Liver (tissue), 9 donors: ENCODE data around the gene SASH3. TPM values are rescaled to one million over a fixed set of nuclear protein-coding genes. Genes with fewer than 3 reads are reported as not detected.

Source experiments
- DNase-seq: peaks from one replicate; pipeline ENCODE4 v3.0.0-alpha.2; 2017; ENCODE audit warnings: low spot score
- H3K27ac ChIP-seq, 2 donors: one replicate each; pipeline ENCODE4 v1.7.0; 2013; ENCODE audit warnings: inconsistent platforms in 2 of 2, low read length in 2 of 2, control low read depth in 1 of 2, low read depth in 1 of 2, mild to moderate bottlenecking in 1 of 2
- H3K27me3 ChIP-seq, 4 donors: one replicate each; pipeline versions ENCODE4 v1.6.1 to v1.7.0; 2013; ENCODE audit warnings: low read length in 3 of 4, inconsistent platforms in 1 of 4, mild to moderate bottlenecking in 1 of 4, moderate library complexity in 1 of 4; ENCODE audit not compliant: control insufficient read depth in 4 of 4, insufficient read depth in 4 of 4
- H3K36me3 ChIP-seq, 4 donors: one replicate each; pipeline versions ENCODE4 v1.6.1 to v1.7.0; 2013; ENCODE audit warnings: low read length in 3 of 4, mild to moderate bottlenecking in 3 of 4, low read depth in 1 of 4, moderate library complexity in 1 of 4; ENCODE audit not compliant: control insufficient read depth in 4 of 4, insufficient read depth in 3 of 4
- H3K4me1 ChIP-seq, 4 donors: one replicate each; pipeline versions ENCODE4 v1.6.1 to v1.7.0; 2013; ENCODE audit warnings: low read length in 3 of 4, mild to moderate bottlenecking in 3 of 4, moderate library complexity in 1 of 4; ENCODE audit not compliant: control insufficient read depth in 4 of 4, insufficient read depth in 4 of 4
- H3K4me3 ChIP-seq, 3 donors: one replicate each; pipeline versions ENCODE4 v1.6.1 to v1.7.0; 2013; ENCODE audit warnings: low read length in 3 of 3, control low read depth in 1 of 3, low read depth in 1 of 3, mild to moderate bottlenecking in 1 of 3
- H3K9ac ChIP-seq, 2 donors: one replicate each; pipeline ENCODE4 v1.7.0; 2013; ENCODE audit warnings: low read length in 2 of 2, mild to moderate bottlenecking in 2 of 2, moderate library complexity in 2 of 2, control low read depth in 1 of 2, low read depth in 1 of 2
- H3K9me3 ChIP-seq, 4 donors: one replicate each; pipeline versions ENCODE4 v1.6.1 to v1.7.0; 2013; ENCODE audit warnings: low read length in 3 of 4; ENCODE audit not compliant: control insufficient read depth in 4 of 4
- EGR1 ChIP-seq, 2 donors: IDR thresholded peaks; 2 replicates each; pipeline ENCODE4 v1.6.1; 2016 to 2018; ENCODE audit warnings: antibody characterized with exemption in 2 of 2, low read depth in 2 of 2
- FOXA2 ChIP-seq: IDR thresholded peaks from 2 replicates; pipeline ENCODE4 v1.6.1; 2016; ENCODE audit warnings: antibody characterized with exemption
- HNF4A ChIP-seq, 2 donors: conservative IDR thresholded peaks; 2 replicates each; pipeline ENCODE4 v1.6.1; 2016; ENCODE audit warnings: antibody characterized with exemption in 2 of 2, mild to moderate bottlenecking in 2 of 2
- HNF4G ChIP-seq: IDR thresholded peaks from 2 replicates; pipeline ENCODE4 v1.6.1; 2016; ENCODE audit warnings: antibody characterized with exemption
- NR2F2 ChIP-seq: IDR thresholded peaks from 2 replicates; pipeline ENCODE4 v1.6.1; 2016; ENCODE audit warnings: antibody characterized with exemption
- RAD21 ChIP-seq, 2 donors: IDR thresholded peaks; 2 replicates each; pipeline ENCODE4 v1.6.1; 2016; ENCODE audit warnings: antibody characterized with exemption in 2 of 2, mild to moderate bottlenecking in 2 of 2
- RXRA ChIP-seq, 2 donors: IDR thresholded peaks; 2 replicates each; pipeline ENCODE4 v1.6.1; 2017 to 2018; ENCODE audit warnings: antibody characterized with exemption in 2 of 2, mild to moderate bottlenecking in 1 of 2
- SP1 ChIP-seq: IDR thresholded peaks from 2 replicates; pipeline ENCODE4 v1.6.1; 2018; ENCODE audit warnings: antibody characterized with exemption, mild to moderate bottlenecking
- TAF1 ChIP-seq: conservative IDR thresholded peaks from 2 replicates; pipeline ENCODE4 v1.6.1; 2016; ENCODE audit warnings: antibody characterized with exemption, mild to moderate bottlenecking
- YY1 ChIP-seq: IDR thresholded peaks from 2 replicates; pipeline ENCODE4 v1.6.1; 2016; ENCODE audit warnings: antibody characterized with exemption, mild to moderate bottlenecking
- WGBS: extraction: QIAGEN DNeasy Blood & Tissue Kit; methylation state at CpG from one replicate; pipeline ENCODE4 v1.1.7; 2013; 5-methylcytosine and 5-hydroxymethylcytosine counted together
- polyA plus RNA-seq, 2 donors: library from polyadenylated mRNA; stranded (reverse) in 1 of 2; unstranded in 1 of 2; fragments of 200-250 nt in 1 of 2; fragments of >200 nt in 1 of 2; fragmentation: Nextera tagmentation in 1 of 2; extraction: Ambion mirVana in 1 of 2; gene quantifications; one replicate each; pipeline versions ENCODE4 v1.2.1 to v1.2.3, GENCODE V29; 2013 to 2015
- total RNA-seq, 2 donors: library from RNA; depleted of rRNA; stranded (reverse); fragments of >200 nt; gene quantifications; one replicate each; pipeline ENCODE4 v1.2.3, GENCODE V29; 2014
- TF ChIP-seq, protein P1 (sequence below): IDR thresholded peaks from 2 replicates; pipeline ENCODE4 v1.6.1; 2016; ENCODE audit warnings: antibody characterized with exemption
- TF ChIP-seq, protein P2 (sequence below): fragments of 150-350 bp; IDR thresholded peaks from 2 replicates; pipeline ENCODE4 v1.5.1; 2017; ENCODE audit warnings: improper control_type of control experiment, low read depth, low read length; ENCODE audit not compliant: missing input control
- TF ChIP-seq, protein P3 (sequence below): IDR thresholded peaks from 2 replicates; pipeline ENCODE4 v1.6.1; 2016; ENCODE audit warnings: antibody characterized with exemption
- donor health status: healthy.
- donor health status: healthy.
- donor health status: healthy.
- donor health status: healthy.
- donor health status: healthy.

SASH3 gene
- total and polyA plus RNA-seq, 4 donors, result 1.8 to 9.5 (median 3.9) TPM

DNA sequence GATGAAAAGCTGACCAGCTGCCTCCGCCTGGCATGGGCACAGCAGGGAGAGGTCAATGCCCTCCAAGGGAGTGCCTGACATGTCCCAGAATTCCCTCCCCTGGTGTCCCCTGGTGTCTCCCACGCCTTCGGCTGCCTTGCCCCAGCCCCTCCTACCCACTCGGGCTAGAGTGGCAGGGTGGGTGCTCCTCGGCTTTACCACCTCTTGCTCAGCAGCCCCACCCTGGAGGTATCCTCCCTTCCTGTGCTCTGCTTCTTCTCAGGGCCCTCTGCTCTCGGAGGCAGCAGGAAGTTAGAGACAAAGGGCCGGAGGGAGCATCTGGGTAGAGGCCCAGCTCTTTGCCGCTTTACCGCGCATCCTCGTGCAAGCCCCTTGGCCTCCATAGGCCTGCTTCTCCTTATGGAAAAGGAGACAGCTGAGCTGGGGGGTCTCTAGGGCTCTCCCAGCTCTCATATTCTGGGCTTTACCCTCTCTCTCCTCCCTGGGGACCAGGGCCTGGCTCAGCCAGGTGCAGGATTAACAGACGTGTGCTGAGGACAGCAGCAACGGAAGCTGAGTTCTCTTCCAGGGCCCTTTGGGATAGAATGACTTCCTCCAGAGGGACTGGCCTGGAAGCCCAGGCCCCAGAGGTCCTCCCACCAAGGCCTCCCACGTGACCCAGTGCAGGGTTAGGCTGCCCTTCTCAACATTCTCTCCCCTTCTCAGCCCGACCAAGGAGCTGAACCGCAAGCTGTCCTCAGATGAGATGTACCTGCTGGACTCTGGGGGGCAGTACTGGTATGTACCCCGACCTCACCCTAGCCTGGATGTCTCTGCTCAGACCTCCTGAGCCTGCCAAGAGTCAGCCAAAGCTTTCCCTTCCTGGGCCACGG is 23.7 kb upstream of the SASH3 start:
- peaks cover 0 to 15% (median 4%) of the 10 kb centered on the region in 4 donors for H3K4me1 ChIP-seq
- WGBS, result 76% methylated on average over 18 of the region's 18 CpGs
- no peaks in the 10 kb centered on the region for H3K36me3 ChIP-seq
- H3K27me3 ChIP-seq, result no peaks in the 10 kb centered on the region
- H3K9me3 ChIP-seq, result no peaks in the 10 kb centered on the region
- no peak overlapping the region for H3K27ac ChIP-seq
- TF ChIP-seq SP1, result no peak
- TF ChIP-seq RXRA (IDR thresholded peaks at IDR 0.05), result peak; percentile 49
- no peak for DNase-seq
- no peak overlapping the region for H3K4me3 ChIP-seq
- no peak overlapping the region for H3K9ac ChIP-seq

DNA sequence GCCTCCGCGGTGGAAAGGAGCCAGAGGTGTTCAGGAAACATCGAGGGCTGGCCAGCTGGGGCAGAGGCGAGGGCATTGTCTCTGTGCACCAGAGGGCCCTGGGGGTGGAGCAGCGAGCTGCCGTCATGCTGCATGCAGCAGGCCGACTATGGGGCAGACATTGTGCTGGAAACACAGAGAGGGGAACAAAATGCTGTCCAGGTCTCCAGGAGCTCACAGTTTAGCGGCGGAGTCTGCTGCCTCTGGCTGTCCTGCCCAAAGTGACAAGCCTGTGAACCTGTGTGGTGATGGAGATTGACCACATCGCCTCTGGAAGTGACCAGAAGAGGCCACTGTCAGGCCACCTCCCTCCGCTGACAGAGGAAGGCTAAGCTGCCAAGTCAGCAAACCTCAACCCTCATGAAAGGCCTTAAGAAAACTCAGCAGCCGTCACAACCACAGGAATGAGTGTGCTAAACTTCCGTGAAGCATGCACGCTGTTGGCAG is 20.1 kb upstream of the SASH3 start:
- no peak overlapping the region for H3K9ac ChIP-seq
- H3K4me1 ChIP-seq, result peaks cover 0 to 11% (median 4%) of the 10 kb centered on the region in 4 donors
- DNase-seq, result no peak
- no peaks in the 10 kb centered on the region for H3K36me3 ChIP-seq
- H3K27me3 ChIP-seq, result no peaks in the 10 kb centered on the region
- no peaks in the 10 kb centered on the region for H3K9me3 ChIP-seq
- peak overlapping the region in 1 of 2 donors; percentile 25 for H3K27ac ChIP-seq
- no peak overlapping the region for H3K4me3 ChIP-seq
- TF ChIP-seq RAD21 (IDR thresholded peaks at IDR 0.05) (peak; percentile 49 to 65), RXRA (IDR thresholded peaks at IDR 0.05) (peak in 1 of 2 donors; percentile 37), HNF4A (conservative IDR thresholded peaks at IDR 0.05) (peak in 1 of 2 donors; percentile 27), YY1 (no peak), NR2F2 (no peak)
- 34% methylated on average over 14 of the region's 14 CpGs for WGBS

DNA sequence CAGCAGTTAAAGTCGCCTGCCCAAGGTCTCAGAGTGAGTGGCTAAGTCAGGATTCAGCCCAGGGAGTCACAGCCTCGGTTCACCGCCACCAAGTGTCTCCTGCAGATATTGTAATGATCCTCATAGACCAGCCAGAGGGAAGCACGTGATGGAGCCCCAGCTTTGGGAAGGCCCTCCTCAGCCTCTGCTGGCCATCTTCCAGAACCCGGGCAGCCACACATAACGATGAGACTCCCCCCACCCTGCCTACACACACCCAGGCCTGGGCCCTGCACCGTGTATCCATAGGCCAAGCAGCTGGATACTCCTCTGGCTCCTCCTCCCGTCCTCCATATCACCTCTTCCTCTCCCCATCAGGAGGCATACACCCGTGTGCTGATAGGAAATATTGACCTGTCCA is 19.6 kb upstream of the SASH3 start:
- DNase-seq, result no peak
- Histone ChIP-seq H3K4me1 (peaks cover 0 to 6% (median 3%) of the 10 kb centered on the region in 4 donors), H3K9ac (no peak overlapping the region), H3K27ac (no peak overlapping the region), H3K27me3 (no peaks in the 10 kb centered on the region), H3K36me3 (no peaks in the 10 kb centered on the region), H3K4me3 (no peak overlapping the region), H3K9me3 (no peaks in the 10 kb centered on the region)
- TF ChIP-seq, protein P1, sequence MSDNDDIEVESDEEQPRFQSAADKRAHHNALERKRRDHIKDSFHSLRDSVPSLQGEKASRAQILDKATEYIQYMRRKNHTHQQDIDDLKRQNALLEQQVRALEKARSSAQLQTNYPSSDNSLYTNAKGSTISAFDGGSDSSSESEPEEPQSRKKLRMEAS, result no peak
- no peak for TF ChIP-seq TAF1
- no peak for TF ChIP-seq EGR1 (IDR thresholded peaks at IDR 0.05; ENCODE audit: low read depth in 2 of 2)
- TF ChIP-seq HNF4G, result no peak
- no peak for TF ChIP-seq SP1
- TF ChIP-seq, protein P2, sequence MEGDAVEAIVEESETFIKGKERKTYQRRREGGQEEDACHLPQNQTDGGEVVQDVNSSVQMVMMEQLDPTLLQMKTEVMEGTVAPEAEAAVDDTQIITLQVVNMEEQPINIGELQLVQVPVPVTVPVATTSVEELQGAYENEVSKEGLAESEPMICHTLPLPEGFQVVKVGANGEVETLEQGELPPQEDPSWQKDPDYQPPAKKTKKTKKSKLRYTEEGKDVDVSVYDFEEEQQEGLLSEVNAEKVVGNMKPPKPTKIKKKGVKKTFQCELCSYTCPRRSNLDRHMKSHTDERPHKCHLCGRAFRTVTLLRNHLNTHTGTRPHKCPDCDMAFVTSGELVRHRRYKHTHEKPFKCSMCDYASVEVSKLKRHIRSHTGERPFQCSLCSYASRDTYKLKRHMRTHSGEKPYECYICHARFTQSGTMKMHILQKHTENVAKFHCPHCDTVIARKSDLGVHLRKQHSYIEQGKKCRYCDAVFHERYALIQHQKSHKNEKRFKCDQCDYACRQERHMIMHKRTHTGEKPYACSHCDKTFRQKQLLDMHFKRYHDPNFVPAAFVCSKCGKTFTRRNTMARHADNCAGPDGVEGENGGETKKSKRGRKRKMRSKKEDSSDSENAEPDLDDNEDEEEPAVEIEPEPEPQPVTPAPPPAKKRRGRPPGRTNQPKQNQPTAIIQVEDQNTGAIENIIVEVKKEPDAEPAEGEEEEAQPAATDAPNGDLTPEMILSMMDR, result no peak
- no peak for TF ChIP-seq FOXA2
- no peak for TF ChIP-seq RXRA (IDR thresholded peaks at IDR 0.05)
- no peak for TF ChIP-seq YY1
- TF ChIP-seq, protein P3, sequence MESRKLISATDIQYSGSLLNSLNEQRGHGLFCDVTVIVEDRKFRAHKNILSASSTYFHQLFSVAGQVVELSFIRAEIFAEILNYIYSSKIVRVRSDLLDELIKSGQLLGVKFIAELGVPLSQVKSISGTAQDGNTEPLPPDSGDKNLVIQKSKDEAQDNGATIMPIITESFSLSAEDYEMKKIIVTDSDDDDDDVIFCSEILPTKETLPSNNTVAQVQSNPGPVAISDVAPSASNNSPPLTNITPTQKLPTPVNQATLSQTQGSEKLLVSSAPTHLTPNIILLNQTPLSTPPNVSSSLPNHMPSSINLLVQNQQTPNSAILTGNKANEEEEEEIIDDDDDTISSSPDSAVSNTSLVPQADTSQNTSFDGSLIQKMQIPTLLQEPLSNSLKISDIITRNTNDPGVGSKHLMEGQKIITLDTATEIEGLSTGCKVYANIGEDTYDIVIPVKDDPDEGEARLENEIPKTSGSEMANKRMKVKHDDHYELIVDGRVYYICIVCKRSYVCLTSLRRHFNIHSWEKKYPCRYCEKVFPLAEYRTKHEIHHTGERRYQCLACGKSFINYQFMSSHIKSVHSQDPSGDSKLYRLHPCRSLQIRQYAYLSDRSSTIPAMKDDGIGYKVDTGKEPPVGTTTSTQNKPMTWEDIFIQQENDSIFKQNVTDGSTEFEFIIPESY, result no peak
- TF ChIP-seq HNF4A (conservative IDR thresholded peaks at IDR 0.05), result no peak
- 77% methylated on average over 9 of the region's 9 CpGs for WGBS
